HG03521 (cell line): ENCODE data around the gene OR8G5.
"Not testable (repeated sequence)": the region's sequence is repeated elsewhere in the genome, so short reads cannot be mapped to it uniquely, and the experiment has no call there.

Source experiments
- ATAC-seq: cut with Tn5 transposase; IDR thresholded peaks from one replicate; pipeline ENCODE4 v1.9.1; 2021; ENCODE audit warnings: mild to moderate bottlenecking, moderate library complexity; ENCODE audit not compliant: unreplicated experiment

OR8G5 gene, protein sequence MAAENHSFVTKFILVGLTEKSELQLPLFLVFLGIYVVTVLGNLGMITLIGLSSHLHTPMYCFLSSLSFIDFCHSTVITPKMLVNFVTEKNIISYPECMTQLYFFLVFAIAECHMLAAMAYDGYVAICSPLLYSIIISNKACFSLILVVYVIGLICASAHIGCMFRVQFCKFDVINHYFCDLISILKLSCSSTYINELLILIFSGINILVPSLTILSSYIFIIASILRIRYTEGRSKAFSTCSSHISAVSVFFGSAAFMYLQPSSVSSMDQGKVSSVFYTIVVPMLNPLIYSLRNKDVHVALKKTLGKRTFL

GRCh38 chr11:124256076-124256475 is at the start of gene OR8G5:
Gene OR8G5 (plus strand): TSS chr11:124256376. CDS start chr11:124264932, 8,556 bp downstream.
- no peak for ATAC-seq

- no peak for ATAC-seq
These were observed 48.9 kb upstream of the OR8G5 start for GRCh38 chr11:124207102-124207792.

GRCh38 chr11:124209824-124210357 is 46.3 kb upstream of the OR8G5 start:
- no peak for ATAC-seq

DNA sequence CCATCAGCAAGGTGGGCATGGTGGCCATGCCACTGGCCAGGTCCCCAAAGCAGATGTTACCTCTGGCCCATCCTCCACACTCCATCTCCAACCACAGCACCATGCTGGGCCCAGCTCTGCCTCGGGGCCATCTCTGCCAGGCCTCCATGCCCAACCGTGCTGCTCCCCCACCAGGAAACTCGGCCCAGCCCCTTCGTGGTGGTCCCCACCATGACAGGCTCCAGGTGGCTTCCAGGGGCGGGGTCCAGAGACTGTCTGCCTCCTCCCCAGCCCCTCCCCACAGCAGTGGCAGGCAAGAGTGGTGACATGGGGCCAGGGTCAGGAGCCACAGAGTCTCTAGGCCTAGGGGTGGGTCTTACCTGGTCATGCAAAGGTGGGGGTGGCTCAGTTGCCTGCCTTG is 45.8 kb upstream of the OR8G5 start:
- ATAC-seq: no peak

GRCh38 chr11:124211321-124211720 is 44.9 kb upstream of the OR8G5 start:
- no peak for ATAC-seq

DNA sequence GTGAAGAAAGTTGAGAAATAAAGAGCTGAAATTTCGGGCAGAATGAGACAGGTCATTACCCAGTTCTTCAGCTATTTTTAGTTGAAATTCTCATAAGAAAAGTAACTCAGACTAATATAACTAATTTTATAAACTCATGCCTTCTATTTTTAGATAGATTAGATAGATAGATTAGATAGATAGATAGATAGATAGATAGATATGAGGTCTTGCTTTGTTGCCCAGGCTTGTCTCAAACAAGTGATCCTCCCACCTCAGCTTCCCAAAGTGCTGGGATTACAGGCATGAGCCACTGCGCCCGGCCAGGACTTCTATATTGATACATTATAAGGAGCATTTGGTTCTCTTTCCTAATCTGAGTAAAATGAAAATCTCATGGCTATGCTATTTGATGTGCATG is 42.1 kb upstream of the OR8G5 start:
- no peak for ATAC-seq

- ATAC-seq: no peak
These were observed 37.0 kb upstream of the OR8G5 start for GRCh38 chr11:124219126-124219525.

- no peak for ATAC-seq
These were observed 33.8 kb upstream of the OR8G5 start for GRCh38 chr11:124222407-124222806.

- ATAC-seq: not testable (repeated sequence)
These were observed 31.4 kb upstream of the OR8G5 start for GRCh38 chr11:124224618-124225423.

- ATAC-seq: no peak
These were observed 30.7 kb upstream of the OR8G5 start for GRCh38 chr11:124225471-124225870.

- no peak for ATAC-seq
These were observed 22.8 kb upstream of the OR8G5 start for GRCh38 chr11:124233376-124233775.

DNA sequence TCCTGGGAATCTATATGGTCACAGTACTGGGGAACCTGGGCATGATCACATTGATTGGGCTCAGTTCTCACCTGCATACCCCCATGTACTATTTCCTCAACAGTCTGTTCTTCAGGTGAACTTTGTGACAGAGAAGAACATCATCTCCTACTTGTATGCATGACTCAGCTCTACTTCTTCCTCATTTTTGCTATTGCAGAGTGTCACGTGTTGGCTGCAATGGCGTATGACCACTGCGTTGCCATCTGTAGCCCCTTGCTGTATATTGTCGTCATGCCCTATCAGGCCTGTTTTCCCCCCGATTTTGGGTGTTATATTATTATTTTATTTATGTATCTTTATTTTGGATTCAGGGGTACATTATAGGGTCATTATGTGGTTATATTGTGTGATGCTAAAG is 17.7 kb upstream of the OR8G5 start:
- no peak for ATAC-seq

- no peak for ATAC-seq
These were observed 15.4 kb upstream of the OR8G5 start, which contains the start of gene OR8G1 for GRCh38 chr11:124240621-124241397. Gene OR8G1 (plus strand): TSS chr11:124241095. CDS start chr11:124249676, 8,581 bp downstream.

DNA sequence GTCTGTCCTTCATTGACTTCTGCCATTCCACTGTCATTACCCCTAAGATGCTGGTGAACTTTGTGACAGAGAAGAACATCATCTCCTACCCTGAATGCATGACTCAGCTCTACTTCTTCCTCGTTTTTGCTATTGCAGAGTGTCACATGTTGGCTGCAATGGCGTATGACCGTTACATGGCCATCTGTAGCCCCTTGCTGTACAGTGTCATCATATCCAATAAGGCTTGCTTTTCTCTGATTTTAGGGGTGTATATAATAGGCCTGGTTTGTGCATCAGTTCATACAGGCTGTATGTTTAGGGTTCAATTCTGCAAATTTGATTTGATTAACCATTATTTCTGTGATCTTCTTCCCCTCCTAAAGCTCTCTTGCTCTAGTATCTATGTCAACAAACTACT is 6.3 kb upstream of the OR8G5 start:
- ATAC-seq: not testable (repeated sequence)

DNA sequence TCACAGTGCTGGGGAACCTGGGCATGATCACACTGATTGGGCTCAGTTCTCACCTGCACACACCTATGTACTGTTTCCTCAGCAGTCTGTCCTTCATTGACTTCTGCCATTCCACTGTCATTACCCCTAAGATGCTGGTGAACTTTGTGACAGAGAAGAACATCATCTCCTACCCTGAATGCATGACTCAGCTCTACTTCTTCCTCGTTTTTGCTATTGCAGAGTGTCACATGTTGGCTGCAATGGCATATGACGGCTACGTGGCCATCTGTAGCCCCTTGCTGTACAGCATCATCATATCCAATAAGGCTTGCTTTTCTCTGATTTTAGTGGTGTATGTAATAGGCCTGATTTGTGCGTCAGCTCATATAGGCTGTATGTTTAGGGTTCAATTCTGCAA is 8.9 kb downstream of the OR8G5 start:
- not testable (repeated sequence) for ATAC-seq

- ATAC-seq: not testable (repeated sequence)
These were observed 14.7 kb downstream of the OR8G5 start for GRCh38 chr11:124270886-124271285.

- ATAC-seq: no peak
These were observed 17.8 kb downstream of the OR8G5 start for GRCh38 chr11:124274000-124274399.

GRCh38 chr11:124276081-124276480 is 19.9 kb downstream of the OR8G5 start:
- no peak for ATAC-seq

- ATAC-seq: no peak
These were observed 21.0 kb downstream of the OR8G5 start for GRCh38 chr11:124277207-124277606.

DNA sequence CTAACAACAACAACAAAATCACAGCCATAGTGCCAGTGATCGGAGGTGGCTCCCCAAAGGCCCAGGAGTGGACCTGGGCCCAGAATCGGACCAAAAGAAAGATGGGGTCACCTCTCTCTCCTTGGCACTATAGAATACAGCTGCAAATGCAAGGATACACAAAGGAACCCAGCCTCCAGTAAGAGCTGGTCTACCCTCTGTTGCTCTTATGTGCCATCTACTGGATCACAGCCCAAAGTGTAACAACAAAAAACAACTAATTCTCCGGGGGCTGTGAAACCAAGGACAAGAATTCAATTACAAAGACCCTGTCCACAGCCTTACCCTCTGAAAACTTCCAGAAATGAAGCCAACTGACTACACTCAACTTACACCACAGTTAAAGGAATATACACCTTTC is 21.6 kb downstream of the OR8G5 start:
- ATAC-seq: no peak
